Endodermal cell (in vitro differentiated cells): ENCODE data around the gene PFDN6. TPM values are rescaled to one million over a fixed set of nuclear protein-coding genes. Genes with fewer than 3 reads are reported as not detected.

ENCODE experiments used
- DNase-seq: peaks from one replicate; pipeline ENCODE4 v3.0.0-alpha.2; 2017
- H3K27ac ChIP-seq: 2 replicates; pipeline ENCODE4 v1.5.1; 2013; ENCODE audit warnings: mild to moderate bottlenecking, low read depth, low read length, moderate library complexity
- H3K27me3 ChIP-seq: 2 replicates; pipeline ENCODE4 v1.6.1; 2013; ENCODE audit warnings: mild to moderate bottlenecking, low read length, moderate library complexity; ENCODE audit not compliant: insufficient read depth, control insufficient read depth, poor library complexity, severe bottlenecking
- H3K36me3 ChIP-seq: 2 replicates; pipeline ENCODE4 v1.7.0; 2013; ENCODE audit warnings: mild to moderate bottlenecking, low read length, moderate library complexity; ENCODE audit not compliant: control insufficient read depth, insufficient read depth
- H3K4me1 ChIP-seq: one replicate; pipeline ENCODE4 v1.7.0; 2013; ENCODE audit warnings: low read length; ENCODE audit not compliant: control insufficient read depth, insufficient read depth
- H3K4me3 ChIP-seq: 2 replicates; pipeline ENCODE4 v1.5.1; 2013; ENCODE audit warnings: mild to moderate bottlenecking, low read length, moderate library complexity
- H3K9ac ChIP-seq: 2 replicates; pipeline ENCODE4 v1.6.1; 2013; ENCODE audit warnings: mild to moderate bottlenecking, low read length, moderate library complexity; ENCODE audit not compliant: poor library complexity, severe bottlenecking; ENCODE audit errors: extremely low read depth
- H3K9me3 ChIP-seq: 2 replicates; pipeline ENCODE4 v1.6.1; 2013; ENCODE audit warnings: mild to moderate bottlenecking, low read length, moderate library complexity; ENCODE audit not compliant: control insufficient read depth
- H3K27ac Mint-ChIP-seq: 2 replicates; pipeline ENCODE4 v1.8.0; 2020; ENCODE audit warnings: mixed read lengths
- H3K27me3 Mint-ChIP-seq: 2 replicates; pipeline ENCODE4 v1.8.0; 2021; ENCODE audit warnings: mild to moderate bottlenecking, mixed read lengths; ENCODE audit not compliant: insufficient read depth
- H3K36me3 Mint-ChIP-seq: 2 replicates; pipeline ENCODE4 v1.8.0; 2020; ENCODE audit warnings: low read depth, mixed read lengths
- H3K4me1 Mint-ChIP-seq: 2 replicates; pipeline ENCODE4 v1.8.0; 2020; ENCODE audit warnings: mixed read lengths
- H3K4me3 Mint-ChIP-seq: 2 replicates; pipeline ENCODE4 v1.8.0; 2020; ENCODE audit warnings: mild to moderate bottlenecking, moderate library complexity, mixed read lengths
- H3K9me3 Mint-ChIP-seq: 2 replicates; pipeline ENCODE4 v1.8.0; 2020; ENCODE audit warnings: mild to moderate bottlenecking, mixed read lengths
- CTCF ChIP-seq: fragments of 200-600 bp; sonication (generic); conservative IDR thresholded peaks from 2 replicates; pipeline ENCODE4 v1.5.0; 2021; ENCODE audit warnings: antibody characterized with exemption, mild to moderate bottlenecking
- WGBS, 2 experiments: methylation state at CpG; one replicate each; pipeline versions ENCODE4 v1.1.5 to v1.1.7; 2013; ENCODE audit warnings: missing lambda C conversion rate in 2 of 2, mixed read lengths in 1 of 2; ENCODE audit not compliant: insufficient coverage in 1 of 2, insufficient read length in 1 of 2; 5-methylcytosine and 5-hydroxymethylcytosine counted together
- total RNA-seq, 2 donors: library from RNA; stranded (reverse); fragmentation: NEBNext Ultra II Directional in 1 of 2; extraction: Animal tissue kit (Norgen Biotek cat#: 25700) in 1 of 2; gene quantifications; 2 replicates in 1 of 2; 3 replicates in 1 of 2; pipeline ENCODE4 v1.2.1, GENCODE V29; 2021

PFDN6 gene
- total RNA-seq, 2 donors from 2014 or later, result 69.9 to 86.4 TPM

GRCh38 chr6:33276581-33276863, 12.9 kb upstream of the PFDN6 start:
- DNase-seq, result no peak
- Histone ChIP-seq H3K4me3 (peak overlapping the region; percentile 98), H3K27me3 (no peaks in the 10 kb centered on the region), H3K36me3 (peaks cover 69% of the 10 kb centered on the region), H3K9ac (peak overlapping the region; percentile 42), H3K9me3 (no peaks in the 10 kb centered on the region), H3K4me1 (no peaks in the 10 kb centered on the region), H3K27ac (peak overlapping the region; percentile 77)
- no peaks in the 10 kb centered on the region for H3K9me3 Mint-ChIP-seq
- no peaks in the 10 kb centered on the region for H3K27me3 Mint-ChIP-seq
- H3K27ac Mint-ChIP-seq, result peak overlapping the region; percentile 91
- H3K36me3 Mint-ChIP-seq, result peaks cover 58% of the 10 kb centered on the region
- peak overlapping the region; percentile 98 for H3K4me3 Mint-ChIP-seq
- TF ChIP-seq CTCF, result no peak
- H3K4me1 Mint-ChIP-seq, result peaks cover 35% of the 10 kb centered on the region

GRCh38 chr6:33276864-33277662, 12.3 kb upstream of the PFDN6 start, which contains the start of gene B3GALT4:
Gene B3GALT4, plus strand, starts transcription at chr6:33277123. Its CDS starts 297 bp downstream, at chr6:33277420.
- Mint-ChIP-seq H3K36me3 (peaks cover 58% of the 10 kb centered on the region), H3K27me3 (no peaks in the 10 kb centered on the region), H3K4me3 (peak within 1 kb of the TSS; percentile 98), H3K27ac (peak within 1 kb of the TSS; percentile 92), H3K4me1 (peaks cover 35% of the 10 kb centered on the region), H3K9me3 (no peaks in the 10 kb centered on the region)
- DNase-seq, result peak; percentile 95
- Histone ChIP-seq H3K9ac (peak within 1 kb of the TSS; percentile 42), H3K27me3 (no peaks in the 10 kb centered on the region), H3K4me1 (no peaks in the 10 kb centered on the region), H3K9me3 (no peaks in the 10 kb centered on the region), H3K27ac (peak within 1 kb of the TSS; percentile 77), H3K36me3 (peaks cover 69% of the 10 kb centered on the region), H3K4me3 (peak within 1 kb of the TSS; percentile 98)
- WGBS, 2 experiments, result 2 to 5% methylated on average over 28 to 80 of the region's 80 CpGs
- peak; percentile 79 for TF ChIP-seq CTCF

GRCh38 chr6:33277663-33278391, 11.6 kb upstream of the PFDN6 start:
- H3K4me1 Mint-ChIP-seq, result peaks cover 35% of the 10 kb centered on the region
- peak overlapping the region; percentile 77 for H3K27ac ChIP-seq
- peak overlapping the region; percentile 98 for H3K4me3 Mint-ChIP-seq
- peak; percentile 66 for DNase-seq
- peak overlapping the region; percentile 92 for H3K27ac Mint-ChIP-seq
- H3K9ac ChIP-seq, result peak overlapping the region; percentile 42
- H3K27me3 ChIP-seq, result no peaks in the 10 kb centered on the region
- peaks cover 56% of the 10 kb centered on the region for H3K36me3 Mint-ChIP-seq
- no peaks in the 10 kb centered on the region for H3K4me1 ChIP-seq
- peaks cover 66% of the 10 kb centered on the region for H3K36me3 ChIP-seq
- no peaks in the 10 kb centered on the region for H3K27me3 Mint-ChIP-seq
- 60 to 69% methylated on average over 30 to 39 of the region's 39 CpGs for WGBS, 2 experiments
- H3K9me3 Mint-ChIP-seq, result no peaks in the 10 kb centered on the region
- TF ChIP-seq CTCF, result peak; percentile 12
- H3K4me3 ChIP-seq, result peak overlapping the region; percentile 98
- no peaks in the 10 kb centered on the region for H3K9me3 ChIP-seq
